ENCODE results near the gene TMEM259.

The TMEM259 gene

DNA sequence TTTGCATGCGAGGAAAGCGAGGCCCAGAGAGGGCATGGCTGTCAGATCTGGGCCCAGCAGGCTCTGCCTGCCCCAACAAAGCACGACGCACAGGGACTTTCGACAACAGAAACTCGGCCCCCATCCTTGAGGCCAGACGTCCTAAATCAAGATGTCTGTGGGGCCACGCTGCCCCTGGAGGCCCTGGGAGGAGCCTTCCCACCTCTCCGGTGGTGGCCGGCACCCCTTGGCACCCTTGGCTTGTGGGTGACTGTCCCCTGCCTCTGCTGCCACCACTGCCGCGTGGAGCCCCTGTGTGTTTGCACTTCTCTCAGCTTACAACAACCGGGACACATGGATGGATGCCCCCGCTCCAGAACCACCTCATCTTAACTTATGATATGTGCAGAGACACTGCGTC lies 32.4 kb downstream of the TMEM259 start:
- DNase-seq (ENCODE audit: low read depth) = no peak

DNA sequence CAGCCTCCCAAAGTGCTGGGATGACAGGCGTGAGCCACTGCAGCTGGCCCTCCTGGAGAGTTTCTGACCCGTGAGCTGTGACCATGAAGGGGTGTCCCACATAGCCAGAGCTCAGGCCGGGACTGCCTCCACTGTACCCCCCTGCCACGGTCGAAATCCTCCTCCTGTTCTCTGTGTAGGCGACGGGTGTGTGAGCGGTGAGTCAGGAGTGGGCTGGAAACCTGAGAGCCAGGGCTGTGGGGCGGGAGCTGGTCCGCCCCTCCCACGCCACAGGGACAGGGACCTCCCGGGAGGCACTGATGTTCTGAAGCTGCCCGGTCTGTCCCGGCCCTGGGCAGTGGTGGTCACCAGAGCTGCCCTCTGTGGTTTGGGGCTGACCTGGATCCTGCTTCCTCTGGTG lies 32.8 kb downstream of the TMEM259 start:
- no peak for DNase-seq (ENCODE audit: low read depth)

DNA sequence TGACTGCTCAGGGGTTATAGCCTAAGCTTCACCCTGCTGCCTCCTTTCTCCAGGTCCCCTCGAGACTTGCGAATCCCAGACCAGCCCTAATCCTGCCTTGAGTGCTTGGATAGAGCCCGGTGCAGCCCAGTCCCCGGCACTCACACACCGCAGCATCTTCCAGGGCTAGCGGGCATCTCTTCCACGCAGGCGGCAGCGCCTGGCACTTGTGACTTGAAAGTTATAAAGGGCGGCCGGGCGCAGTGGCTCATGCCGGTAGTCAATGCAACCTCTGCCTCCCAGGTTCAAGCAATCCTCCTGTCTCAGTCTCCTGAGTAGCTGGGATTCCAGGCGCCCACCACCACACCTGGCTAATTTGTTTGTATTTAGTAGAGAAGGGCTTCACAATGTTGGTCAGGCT lies 34.8 kb downstream of the TMEM259 start:
- DNase-seq (ENCODE audit: low read depth) = no peak

DNA sequence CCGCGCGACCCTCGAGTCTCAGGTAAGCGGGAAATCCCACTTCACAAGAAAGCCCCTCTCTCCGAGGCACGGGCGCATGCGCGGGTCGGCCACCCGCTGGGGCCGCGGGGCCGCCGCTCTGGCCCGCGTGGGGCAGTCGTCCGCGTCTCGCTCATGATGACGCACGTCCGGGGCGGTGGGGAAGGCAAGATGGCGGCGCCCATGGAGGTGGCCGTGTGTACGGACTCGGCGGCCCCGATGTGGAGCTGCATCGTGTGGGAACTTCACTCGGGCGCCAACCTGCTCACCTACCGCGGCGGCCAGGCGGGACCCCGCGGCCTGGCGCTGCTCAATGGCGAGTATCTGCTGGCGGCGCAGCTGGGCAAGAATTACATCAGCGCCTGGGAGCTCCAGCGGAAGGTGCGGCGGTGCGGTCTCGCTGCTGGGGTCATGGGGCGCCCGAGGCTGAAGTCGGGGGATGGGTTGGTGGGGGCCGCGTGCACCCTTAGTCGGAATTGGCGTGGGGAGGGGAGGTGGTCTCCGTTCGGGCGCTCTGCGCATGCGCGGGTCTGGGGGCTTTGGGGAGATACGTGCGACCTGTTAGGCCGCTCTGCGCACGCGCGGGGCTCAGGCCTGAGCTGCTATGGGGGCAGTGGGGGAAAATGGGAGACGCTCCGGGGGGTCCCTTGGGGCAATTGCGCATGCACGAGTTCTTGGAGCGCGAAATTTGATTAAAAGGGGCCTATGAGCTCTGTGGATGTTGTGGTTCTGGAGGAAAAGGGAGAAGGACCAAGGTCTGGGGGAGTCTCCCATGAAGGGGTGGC lies 36.6 kb downstream of the TMEM259 start, which contains the start of gene WDR18:
Gene WDR18, plus strand, starts transcription at position 181 of the 803 bp plus-strand sequence. Its CDS starts 9 bp downstream, at position 190.
- peak; percentile 86 for DNase-seq (ENCODE audit: low read depth)

DNA sequence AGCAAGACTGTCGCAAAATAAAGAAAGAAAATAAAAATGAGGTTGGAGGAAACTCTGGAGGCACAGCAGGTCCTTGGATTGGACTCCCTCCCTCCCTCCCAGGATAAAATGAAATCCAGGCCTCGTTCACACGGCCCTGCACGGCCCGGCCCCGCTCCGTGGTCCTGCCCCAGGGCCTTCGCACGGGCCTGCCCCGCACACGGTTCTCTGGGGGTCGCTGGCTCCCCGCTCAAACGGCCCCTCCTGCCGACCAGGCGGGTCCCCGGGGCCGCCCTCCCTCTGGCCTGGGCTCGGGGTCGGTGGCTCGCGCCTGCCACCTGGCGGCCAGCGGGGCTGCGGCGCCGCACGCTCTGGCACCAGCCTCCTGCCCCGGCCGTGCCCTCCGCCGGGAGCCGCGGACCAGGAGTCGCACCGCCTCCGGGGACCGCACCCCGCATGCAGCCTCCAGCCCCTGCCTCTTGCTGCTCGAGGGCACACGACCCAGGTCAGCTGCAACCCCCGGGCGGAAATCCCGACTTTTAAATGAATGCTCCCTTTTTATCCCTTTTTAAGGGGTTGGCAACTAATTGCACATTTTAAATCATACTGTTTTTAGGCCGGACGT lies 38.3 kb downstream of the TMEM259 start:
- DNase-seq (ENCODE audit: low read depth) = peak; percentile 65

DNA sequence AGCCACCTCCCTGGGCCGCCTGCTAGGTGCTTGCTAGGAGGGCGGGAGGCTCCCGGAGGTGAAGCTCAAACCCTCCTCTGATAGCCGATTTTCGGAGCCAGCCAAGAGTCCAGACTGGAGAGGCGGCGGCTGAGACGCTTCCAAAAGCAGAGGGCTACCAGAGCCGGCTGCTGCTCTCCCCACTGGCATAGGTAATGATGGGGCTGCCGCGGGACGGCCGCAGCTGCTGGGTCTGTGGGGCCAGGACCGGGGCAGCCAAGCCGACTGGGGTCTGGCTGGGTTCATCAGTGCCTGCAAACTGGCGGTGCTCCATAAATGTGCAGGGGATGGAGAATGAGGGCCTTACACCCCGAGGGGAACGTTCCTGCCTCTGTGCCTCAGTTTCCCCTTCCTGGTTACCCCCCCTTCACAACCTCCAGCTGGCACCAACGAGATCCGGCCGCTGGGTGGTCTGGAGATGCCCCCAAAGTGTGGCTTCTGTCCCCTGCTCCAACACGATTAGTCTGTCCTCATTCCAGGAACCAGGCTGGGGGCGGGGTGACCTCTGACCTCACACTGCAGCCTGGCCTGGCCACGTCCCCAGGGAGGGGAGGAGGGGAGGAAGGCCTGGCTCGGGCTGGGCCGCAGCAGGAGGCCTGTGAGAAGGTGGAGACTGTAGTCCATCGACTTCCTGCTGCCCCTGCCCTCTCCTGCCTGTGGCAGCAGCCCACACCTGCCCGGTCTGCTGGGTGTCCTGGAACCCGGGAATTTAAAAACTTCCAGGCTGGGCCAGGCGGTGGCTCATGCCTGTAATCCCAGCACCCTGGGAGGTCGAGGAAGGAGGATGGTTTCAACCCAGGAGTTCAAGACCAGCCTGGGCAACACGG lies 40.6 kb downstream of the TMEM259 start:
- DNase-seq (ENCODE audit: low read depth) = no peak

DNA sequence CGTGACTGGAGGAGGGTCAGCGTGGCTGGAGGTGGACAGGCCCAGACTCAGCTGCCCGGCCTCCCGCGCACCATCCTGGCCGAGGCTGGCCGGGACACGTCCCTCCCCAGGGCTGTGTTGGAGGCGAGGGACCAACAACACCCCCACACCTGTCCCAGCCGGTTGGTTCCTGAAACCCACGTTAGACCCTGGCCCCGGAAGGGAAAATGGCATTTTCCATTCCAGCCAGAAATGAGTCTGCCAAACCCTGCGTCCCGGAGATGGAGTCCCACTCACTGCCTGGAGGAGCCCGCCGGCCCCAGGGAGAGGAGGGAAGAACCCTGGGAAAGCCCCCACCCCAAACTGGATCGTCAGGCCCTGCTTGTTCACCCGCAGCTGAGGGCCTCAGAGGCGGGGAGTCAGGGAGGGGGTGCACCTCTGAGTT lies 41.6 kb downstream of the TMEM259 start:
- no peak for DNase-seq (ENCODE audit: low read depth)

DNA sequence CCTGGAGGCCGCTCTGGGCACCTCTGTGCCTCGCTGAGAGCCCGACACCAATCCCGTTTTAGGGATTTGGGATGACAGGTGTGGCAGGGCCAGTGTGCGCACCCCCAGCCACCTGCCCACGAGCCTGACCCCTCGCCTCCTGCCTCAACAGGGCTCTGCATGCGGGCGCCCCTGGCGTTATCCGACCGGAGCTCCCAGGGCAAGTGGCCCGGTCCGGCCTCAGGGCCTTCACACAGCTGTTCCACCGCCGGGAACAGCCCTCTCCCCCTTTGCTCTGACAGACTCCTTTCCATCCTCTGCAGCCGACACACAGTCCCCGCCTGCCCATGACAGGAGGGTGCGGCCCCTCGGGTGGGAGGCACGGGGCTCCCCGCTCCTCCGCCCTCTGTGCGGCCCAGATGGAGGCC lies 43.9 kb downstream of the TMEM259 start:
- DNase-seq (ENCODE audit: low read depth) = no peak

DNA sequence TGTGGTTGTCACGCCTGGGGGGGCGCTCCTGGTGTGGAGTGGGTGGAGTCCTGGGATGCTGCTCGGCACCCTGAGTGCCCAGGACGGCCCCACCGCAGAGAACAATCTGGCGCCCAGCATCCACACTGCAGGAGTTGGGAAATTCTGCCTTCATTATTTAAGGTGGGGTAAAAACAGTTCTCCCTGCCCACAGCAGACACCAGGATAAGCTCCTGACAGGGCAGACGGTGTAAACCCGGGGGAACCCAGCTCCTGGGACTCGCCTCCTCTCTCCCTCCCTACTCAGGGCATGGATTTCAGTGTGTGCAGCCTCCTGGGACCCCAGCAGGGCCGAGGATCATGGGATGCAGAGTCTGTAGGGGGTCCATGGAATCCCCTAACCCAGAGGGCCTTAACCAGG lies 44.4 kb downstream of the TMEM259 start:
- no peak for DNase-seq (ENCODE audit: low read depth)

DNA sequence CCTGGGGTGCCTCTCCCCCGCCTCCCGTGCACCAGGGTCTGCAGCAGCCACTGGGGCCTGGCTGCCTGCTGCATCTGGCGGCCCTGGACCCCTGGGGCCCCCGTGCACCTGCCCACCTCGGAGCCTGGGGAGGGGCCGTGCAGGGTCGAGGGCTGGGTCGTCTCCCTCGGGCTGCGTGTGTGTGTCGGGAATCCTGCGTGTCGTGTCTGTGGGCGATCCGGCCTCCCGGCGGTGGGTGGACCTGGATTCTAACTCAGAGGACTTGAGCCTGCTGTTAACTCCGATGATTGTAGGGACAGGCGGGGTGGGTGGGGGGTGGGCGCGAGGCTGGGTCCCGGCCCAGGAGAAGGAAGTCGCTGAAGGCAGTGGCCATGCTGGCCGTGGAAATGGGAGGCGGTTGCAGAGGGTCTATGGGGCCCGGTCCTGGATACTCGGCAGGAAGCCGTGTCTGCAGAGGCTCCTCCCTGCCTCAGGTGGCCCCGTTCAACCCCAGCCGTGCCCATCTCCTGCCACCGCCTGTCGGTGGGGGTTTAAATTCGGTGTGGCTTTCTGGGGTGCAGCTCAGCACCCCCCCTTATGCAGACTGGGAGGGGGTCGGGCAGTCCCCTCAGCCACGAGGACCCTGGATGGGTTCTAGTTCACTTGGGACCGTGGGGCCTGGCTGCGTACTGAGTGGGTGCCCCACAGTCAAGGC lies 46.2 kb downstream of the TMEM259 start:
- no peak for DNase-seq (ENCODE audit: low read depth)

DNA sequence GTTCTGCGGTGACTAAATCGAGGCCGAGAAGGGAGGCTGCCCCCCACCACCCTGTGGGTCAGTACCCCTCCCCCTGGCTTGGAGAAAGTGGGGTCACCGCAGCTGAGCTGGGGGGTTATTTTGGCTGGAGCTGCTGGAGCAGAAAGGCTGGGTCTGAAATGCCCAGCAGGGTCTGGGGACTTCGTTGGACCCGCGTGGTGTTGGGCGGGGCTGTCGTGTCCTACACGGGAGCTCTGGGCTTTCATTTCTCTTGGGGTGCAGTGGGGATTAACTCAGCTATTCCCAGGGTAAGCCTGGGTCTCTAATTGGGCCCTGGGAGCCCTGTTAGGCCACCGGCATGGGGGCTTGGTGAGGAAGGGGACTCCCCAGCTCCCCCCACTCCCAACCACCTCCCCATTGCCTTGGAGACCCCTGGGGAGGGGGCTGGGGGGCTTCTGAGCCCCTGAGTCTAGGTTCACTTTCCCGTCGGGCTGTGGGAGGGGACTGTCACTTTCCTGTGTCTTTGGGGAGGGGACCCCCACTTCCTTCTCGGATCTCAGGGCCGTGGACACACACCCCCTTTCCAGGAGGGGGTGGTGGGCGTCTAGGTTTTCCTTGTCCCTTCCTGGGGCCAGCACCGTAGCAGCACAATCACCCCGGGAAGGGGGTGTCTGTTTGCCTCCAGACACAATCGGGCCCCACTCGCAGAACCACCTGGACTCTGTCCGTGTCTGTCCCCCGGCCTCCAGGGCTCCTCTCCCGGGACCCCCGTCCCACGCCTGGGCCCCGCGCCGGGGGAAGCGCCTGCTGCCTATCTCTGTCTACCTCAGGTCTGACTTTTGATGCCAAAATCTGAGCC lies 47.0 kb downstream of the TMEM259 start:
- no peak for DNase-seq (ENCODE audit: low read depth)

DNA sequence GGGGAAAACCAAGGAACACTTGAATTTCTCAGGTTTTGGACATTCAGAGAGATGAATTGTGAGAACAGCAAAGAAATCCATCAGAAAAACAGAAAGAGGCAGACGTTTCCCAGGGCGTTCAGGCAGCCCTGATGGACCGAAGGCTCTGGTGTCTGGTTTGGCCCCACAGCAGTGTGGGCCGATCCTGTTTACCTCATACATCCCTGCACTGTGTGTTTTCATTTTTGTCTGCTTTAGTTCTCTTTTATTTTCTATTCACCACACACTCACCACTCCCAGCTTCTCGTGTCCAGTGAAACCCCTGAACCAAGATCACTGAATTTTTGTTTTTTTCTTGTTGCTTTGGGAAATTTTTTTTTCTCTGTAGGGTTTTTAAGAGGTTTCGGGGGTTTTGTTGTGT lies 48.6 kb downstream of the TMEM259 start:
- no peak for DNase-seq (ENCODE audit: low read depth)

DNA sequence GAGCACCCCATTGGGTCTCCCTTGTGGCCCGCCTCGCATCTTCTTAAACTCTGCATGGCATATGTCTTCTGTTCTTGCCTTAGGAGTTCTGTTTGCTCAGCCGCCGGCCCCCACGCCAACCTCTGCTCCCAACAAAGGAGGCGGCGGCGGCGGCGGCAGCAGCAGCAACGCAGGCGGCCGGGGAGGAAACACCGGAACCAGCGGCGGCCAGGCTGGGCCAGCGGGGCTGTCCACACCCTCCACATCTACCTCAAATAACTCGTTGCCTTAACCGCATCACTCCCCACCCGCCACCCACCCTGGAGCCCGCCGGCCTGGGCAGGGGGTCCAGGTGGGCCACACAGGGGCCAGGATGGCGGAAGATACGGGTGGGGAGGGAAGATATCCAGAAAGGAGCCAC lies 49.1 kb downstream of the TMEM259 start:
- DNase-seq (ENCODE audit: low read depth) = no peak

DNA sequence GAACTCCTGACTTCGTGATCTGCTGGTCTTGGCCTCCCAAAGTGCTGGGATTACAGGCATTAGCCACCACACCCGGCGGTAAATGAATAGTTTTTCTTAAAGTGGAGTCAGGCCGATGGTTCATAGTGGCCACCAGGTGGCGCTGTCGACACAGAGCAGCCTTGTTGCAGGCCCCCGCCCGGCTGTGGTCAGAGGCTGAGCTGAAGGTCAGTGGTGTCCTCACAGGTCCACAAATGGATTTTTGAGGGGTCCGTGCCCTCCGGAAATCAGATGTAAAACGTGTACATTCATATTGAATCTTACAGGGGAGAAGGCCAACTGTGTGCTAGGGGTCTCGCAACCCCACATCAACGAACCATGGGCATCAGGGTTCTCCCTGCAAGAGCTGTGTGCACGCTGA lies 50.2 kb downstream of the TMEM259 start:
- no peak for DNase-seq (ENCODE audit: low read depth)

DNA sequence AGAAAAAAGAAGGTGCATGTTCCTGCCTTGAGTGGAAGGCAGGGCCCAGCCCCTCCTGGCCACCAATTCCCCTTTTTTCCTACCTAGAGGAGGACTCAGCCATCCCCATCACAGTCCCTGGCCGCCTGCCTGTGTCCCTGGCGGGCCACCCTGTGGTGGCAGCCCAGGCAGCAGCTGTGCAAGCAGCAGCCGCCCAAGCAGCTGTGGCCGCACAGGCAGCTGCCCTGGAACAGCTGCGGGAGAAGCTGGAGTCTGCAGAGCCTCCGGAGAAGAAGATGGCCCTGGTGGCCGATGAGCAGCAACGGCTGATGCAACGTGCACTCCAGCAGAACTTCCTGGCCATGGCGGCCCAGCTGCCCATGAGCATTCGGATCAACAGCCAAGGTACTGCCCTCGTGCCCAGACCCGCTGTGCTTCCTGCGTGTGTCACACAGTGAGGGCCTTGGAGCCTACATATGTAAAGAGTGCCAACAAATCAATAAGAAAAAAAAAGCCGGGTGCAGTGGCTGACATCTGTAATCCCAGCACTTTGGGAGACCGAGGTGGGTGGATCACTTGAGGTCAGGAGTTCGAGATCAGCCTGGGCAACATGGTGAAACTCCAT lies 54.3 kb downstream of the TMEM259 start:
- DNase-seq (ENCODE audit: low read depth) = no peak

DNA sequence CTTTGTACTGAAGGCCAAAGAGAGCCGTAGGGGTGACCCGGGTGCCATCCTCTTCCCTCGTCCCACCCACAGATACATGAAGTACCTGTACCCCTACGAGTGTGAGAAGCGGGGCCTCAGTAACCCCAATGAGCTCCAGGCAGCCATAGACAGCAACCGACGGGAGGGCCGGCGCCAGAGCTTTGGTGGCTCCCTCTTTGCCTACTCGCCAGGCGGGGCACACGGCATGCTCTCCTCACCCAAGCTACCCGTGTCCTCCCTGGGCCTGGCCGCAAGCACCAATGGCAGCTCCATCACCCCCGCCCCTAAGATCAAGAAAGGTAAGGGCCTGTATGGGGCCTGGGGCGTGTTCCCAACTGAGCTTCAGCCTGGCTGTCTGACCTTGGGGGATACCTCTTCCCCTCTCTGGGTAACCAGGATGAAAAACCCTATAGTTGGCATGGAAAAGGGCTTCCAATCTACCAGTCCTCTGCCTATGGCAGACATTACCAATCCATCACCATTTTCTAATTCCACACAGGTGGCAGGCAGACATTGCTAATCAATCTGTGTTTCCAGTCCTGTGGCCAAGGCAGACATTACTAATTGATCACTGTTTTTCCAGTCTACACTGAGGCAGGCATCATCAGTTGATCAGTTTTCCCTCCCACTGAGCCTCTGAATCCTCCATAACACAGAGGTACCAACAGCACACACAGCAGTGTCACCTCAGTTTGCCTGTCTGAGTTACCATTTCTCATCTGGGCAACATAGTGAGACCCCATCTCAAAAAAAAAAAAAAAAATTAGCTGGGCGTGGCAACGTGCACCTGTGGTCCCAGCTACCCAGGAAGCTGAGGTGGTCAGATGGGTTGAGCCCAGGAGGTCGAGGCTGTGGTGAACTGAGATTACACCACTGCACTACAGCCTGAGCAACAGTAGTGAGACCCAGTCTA lies 55.9 kb downstream of the TMEM259 start:
- DNase-seq (ENCODE audit: low read depth) = no peak

DNA sequence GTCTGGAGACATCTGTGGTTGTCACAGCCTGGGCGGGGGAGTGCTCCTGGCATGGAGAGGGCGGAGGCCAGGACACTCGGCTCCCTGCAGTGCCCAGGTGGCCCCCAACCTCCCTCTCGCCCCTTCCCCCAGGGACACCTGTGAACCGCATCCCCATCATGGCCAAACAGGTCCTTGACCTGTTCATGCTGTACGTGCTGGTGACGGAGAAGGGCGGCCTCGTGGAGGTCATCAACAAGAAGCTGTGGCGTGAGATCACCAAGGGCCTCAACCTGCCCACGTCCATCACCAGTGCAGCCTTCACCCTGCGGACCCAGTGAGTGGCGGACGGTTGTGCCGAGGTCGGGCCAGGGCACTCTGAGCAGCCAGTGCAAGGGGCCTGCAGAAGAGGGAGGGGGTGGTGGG lies 56.8 kb downstream of the TMEM259 start:
- DNase-seq (ENCODE audit: low read depth) = no peak

DNA sequence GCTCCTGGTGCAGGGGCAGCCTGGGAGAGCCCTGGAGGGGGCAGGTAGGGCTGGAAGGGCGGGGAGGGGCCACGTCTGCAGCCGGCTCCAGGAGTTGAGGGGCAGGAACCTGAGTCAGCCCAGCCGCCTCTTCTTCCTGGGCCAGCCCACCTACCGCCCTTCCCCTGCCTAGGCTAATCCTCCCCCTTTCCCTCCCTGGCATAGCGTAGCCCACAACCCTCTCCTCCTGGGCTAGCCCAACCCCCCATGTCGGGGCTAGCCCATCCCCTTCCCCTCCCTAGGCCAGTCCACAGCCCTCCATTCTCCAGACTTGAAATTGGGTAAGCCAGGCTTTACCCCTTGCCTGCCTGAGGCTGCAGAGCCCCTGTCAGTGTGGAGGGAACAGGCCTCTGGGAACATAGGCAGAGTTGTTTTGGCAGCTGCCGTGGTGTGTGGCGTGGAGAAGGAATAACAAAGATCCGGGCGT lies 57.4 kb downstream of the TMEM259 start:
- DNase-seq (ENCODE audit: low read depth) = no peak

DNA sequence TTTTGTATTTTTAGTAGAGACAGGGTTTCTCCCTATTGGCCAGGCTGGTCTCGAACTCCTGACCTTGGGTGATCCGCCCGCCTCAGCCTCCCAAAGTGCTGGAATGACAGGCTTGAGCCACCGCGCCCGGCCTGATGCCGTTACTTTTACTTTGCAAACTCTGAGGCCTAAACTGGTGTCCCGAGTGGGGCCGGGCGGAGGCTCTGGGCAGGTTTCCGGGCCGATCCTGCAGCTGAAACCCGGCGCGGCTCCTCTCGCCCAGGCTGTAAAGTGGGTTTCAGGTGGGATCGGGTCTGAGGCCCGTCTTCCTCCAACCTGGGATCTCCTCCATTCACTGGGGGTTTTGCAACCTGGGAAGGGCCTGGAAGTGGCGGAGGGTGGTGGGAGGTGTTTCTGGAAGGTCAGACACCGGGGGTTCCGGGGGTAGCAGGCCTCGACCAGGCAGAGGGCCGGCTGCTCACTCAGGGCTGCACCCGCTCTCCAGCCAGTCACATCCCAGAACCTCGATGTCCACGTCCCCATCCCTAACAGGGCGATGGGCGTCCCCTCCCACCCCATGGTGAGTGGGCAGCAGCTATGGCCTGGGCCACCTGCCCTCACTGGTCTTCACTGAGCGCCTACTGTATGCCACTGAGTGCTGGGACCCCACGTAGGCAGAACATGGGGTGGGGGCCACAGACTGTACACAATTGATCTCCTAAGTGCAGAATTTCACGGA lies 58.1 kb downstream of the TMEM259 start:
- no peak for DNase-seq (ENCODE audit: low read depth)
